Lung microvascular endothelial cell (primary cell): ENCODE data around the gene FZR1. TPM values are rescaled to one million over a fixed set of nuclear protein-coding genes. Genes with fewer than 3 reads are reported as not detected.
"Not testable (repeated sequence)": the region's sequence is repeated elsewhere in the genome, so short reads cannot be mapped to it uniquely, and the experiment has no call there.

Experiments
- DNase-seq, 2 donors: peaks; one replicate each; pipeline versions ENCODE4 v3.0.0 to v3.0.0-alpha.2; 2010; ENCODE audit warnings: low read depth in 2 of 2
- total RNA-seq: library from RNA; depleted of rRNA; stranded (reverse); fragments of >200 nt; gene quantifications from 2 replicates; pipeline ENCODE4 v1.2.1, GENCODE V29; 2014

The FZR1 gene
- total RNA-seq, 1 donor from 2014 or later, result 25.2 TPM

GRCh38 chr19:3572132-3572854, 66.2 kb downstream of the FZR1 start:
- DNase-seq, result peak; percentile 100

DNA sequence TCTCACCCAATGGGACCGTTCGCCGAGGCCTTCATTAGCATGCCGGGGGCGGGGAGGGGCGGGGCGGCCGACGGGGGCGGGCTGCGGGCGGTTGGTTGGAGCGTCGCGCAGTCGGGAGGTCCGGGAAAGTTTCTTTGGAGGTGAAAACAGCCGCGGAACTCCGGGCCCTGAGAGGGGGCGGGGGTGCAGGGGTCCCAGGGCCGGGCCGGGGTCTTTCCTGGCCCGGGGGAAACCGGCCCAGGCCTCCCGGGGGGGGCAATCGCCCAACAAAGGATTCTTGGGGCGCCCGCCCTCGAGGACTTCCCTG, 66.7 kb downstream of the FZR1 start, which contains the start of gene HMG20B:
Gene HMG20B, plus strand, starts transcription at position 90 of the 307 bp plus-strand sequence. CDS start 366 bp downstream, outside the sequence.
- DNase-seq, result no peak

- peak in 1 of 2 donors; percentile 35 for DNase-seq
Observed at GRCh38 chr19:3573162-3573857, 67.2 kb downstream of the FZR1 start.

- peak; percentile 99 for DNase-seq
Observed at GRCh38 chr19:3573858-3574637, 67.9 kb downstream of the FZR1 start.

- peak; percentile 51 to 63 for DNase-seq
Observed at GRCh38 chr19:3575260-3575741, 69.2 kb downstream of the FZR1 start.

- no peak for DNase-seq
Observed at GRCh38 chr19:3575949-3576673, 70.0 kb downstream of the FZR1 start.

DNA sequence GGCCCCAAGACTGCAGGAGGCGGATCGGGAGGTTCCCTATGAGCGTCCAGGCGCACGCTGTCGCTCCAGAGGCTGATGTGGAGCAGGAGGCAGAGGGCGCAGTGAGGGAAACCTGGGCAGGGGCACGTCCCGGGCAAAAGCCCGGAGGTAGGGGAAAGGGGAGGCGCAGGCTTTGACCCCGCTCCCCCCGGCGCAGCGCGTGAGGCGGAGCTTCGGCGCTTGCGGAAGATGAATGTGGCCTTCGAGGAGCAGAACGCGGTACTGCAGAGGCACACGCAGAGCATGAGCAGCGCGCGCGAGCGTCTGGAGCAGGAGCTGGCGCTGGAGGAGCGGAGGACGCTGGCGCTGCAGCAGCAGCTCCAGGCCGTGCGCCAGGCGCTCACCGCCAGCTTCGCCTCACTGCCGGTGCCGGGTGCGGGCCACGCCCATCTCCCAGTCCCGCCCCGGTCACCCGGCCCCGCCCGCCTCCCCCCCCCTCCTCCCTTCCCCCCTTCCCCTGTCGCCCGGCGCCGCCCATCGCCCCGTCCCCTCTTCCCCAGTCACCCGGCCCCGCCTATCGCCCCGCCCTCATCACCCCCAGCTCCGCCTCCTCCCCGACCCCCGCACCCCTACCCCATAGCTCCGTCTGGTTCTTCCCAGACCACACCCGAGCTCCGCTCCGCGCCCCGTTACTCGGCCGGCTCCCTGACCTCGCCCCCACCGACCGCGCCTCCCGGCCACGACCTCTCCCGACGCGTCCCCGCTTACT, 70.8 kb downstream of the FZR1 start:
- DNase-seq, result peak; percentile 70 to 75

DNA sequence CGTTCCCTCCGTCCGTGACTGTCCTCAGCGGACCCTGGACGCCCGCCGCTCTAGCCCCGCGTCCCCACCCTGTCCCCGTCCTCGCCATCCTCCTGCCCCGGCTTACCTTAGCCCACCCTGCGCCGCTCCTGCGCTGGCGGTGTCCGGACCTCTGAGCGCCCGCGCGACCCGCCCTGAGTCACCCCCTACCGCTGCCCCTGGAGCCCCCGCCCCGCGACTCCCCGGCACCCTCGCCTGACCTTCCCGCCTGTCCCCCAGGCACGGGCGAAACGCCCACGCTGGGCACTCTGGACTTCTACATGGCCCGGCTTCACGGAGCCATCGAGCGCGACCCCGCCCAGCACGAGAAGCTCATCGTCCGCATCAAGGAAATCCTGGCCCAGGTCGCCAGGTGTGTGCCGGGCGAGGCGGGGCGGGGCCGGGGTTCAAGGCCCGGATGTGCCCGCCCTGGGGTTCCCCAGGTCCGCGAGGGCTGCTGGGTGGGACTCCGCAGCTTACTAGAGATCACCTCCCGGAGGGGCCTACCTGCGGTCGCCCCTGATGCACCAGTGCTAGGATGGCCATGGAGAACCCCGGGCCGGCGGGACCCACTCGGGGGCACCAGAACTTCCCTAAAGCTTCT, 71.7 kb downstream of the FZR1 start:
- DNase-seq, result no peak

GRCh38 chr19:3578390-3578789, 72.3 kb downstream of the FZR1 start:
- DNase-seq, result no peak

GRCh38 chr19:3580156-3580934, 74.2 kb downstream of the FZR1 start:
- peak; percentile 72 to 92 for DNase-seq

GRCh38 chr19:3581792-3582191, 75.7 kb downstream of the FZR1 start:
- not testable (repeated sequence) for DNase-seq

GRCh38 chr19:3584036-3584802, 78.1 kb downstream of the FZR1 start:
- DNase-seq, result not testable (repeated sequence)

GRCh38 chr19:3585301-3586126, 79.4 kb downstream of the FZR1 start, which contains the start of gene GIPC3:
Gene GIPC3 (plus strand): TSS chr19:3585478. CDS start chr19:3585598, 120 bp downstream.
- DNase-seq, result no peak

DNA sequence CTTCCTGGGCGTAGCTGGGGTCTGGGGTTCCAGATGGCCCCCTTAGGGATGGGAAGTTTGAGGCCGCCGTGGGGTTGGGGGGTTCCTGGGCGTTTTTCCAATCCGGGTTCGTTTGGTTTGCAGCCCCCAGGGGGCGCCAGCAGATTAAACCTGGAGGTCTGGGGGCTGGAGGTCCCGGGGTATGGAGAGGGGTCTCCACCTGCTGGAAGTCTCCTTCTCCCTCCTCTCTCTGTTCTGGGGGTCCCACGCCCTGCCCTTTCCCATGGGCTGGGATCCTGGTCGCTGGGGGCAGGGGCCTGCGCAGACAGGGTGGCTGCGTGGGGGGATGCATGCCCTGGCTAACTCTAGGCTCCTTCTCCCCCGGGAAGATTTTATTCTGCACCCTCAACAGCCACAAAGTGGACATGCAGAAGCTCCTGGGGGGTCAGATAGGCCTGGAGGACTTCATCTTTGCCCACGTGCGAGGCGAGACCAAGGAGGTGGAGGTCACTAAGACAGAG, 80.1 kb downstream of the FZR1 start:
- no peak for DNase-seq

- no peak for DNase-seq
Observed at GRCh38 chr19:3586707-3587346, 80.7 kb downstream of the FZR1 start.
